GM20431 (cell line): ENCODE data around the gene ARMCX2.
"Not testable (repeated sequence)": the region's sequence is repeated elsewhere in the genome, so short reads cannot be mapped to it uniquely, and the experiment has no call there.

Source experiments
- in situ Hi-C: fragments of 300-500 bp; cut with MseI, MboI; formaldehyde crosslinking; loops from one replicate; pipeline ENCODE4 v1.15.0; 2020; ENCODE audit warnings: low sequenced_read_pairs; ENCODE audit not compliant: unreplicated experiment

ARMCX2 gene

GRCh38 chrX:101659601-101660063 is at the start of gene ARMCX2:
Gene ARMCX2 (minus strand): TSS chrX:101659850. CDS start chrX:101657588, 2,262 bp downstream.
- in situ Hi-C loops: no loop called here

GRCh38 chrX:101709384-101709783 is 49.7 kb upstream of the ARMCX2 start:
- in situ Hi-C loops: no loop called here

GRCh38 chrX:101708163-101708562 is 48.5 kb upstream of the ARMCX2 start:
- in situ Hi-C loops: no loop called here

- in situ Hi-C loops: no loop called here
Observed at GRCh38 chrX:101693476-101693875, 33.8 kb upstream of the ARMCX2 start.

- in situ Hi-C loops: no loop called here
Observed at GRCh38 chrX:101691835-101692234, 32.2 kb upstream of the ARMCX2 start.

- in situ Hi-C loops: no loop called here
Observed at GRCh38 chrX:101686574-101686973, 26.9 kb upstream of the ARMCX2 start.

- in situ Hi-C loops: no loop called here
Observed at GRCh38 chrX:101685923-101686322, 26.3 kb upstream of the ARMCX2 start.

GRCh38 chrX:101682723-101683122 is 23.1 kb upstream of the ARMCX2 start:
- in situ Hi-C loops: no loop called here

GRCh38 chrX:101677028-101677427 is 17.4 kb upstream of the ARMCX2 start:
- in situ Hi-C loops: no loop called here

- in situ Hi-C loops: no loop called here
Observed at GRCh38 chrX:101676571-101676970, 16.9 kb upstream of the ARMCX2 start.

GRCh38 chrX:101668143-101668542 is 8.5 kb upstream of the ARMCX2 start:
- in situ Hi-C loops: no loop called here

- in situ Hi-C loops: no loop called here
Observed at GRCh38 chrX:101658661-101659491, 774 bp downstream of the ARMCX2 start.

GRCh38 chrX:101657495-101657894 is 2.2 kb downstream of the ARMCX2 start:
- in situ Hi-C loops: no loop called here

GRCh38 chrX:101656817-101657216 is 2.8 kb downstream of the ARMCX2 start:
- in situ Hi-C loops: no loop called here

- in situ Hi-C loops: no loop called here
Observed at GRCh38 chrX:101655534-101655933, 4.1 kb downstream of the ARMCX2 start.

GRCh38 chrX:101647716-101648115 is 11.9 kb downstream of the ARMCX2 start:
- in situ Hi-C loops: not testable (repeated sequence)

GRCh38 chrX:101642093-101642492 is 17.6 kb downstream of the ARMCX2 start:
- in situ Hi-C loops: no loop called here

- in situ Hi-C loops: no loop called here
Observed at GRCh38 chrX:101639583-101639982, 20.1 kb downstream of the ARMCX2 start.

GRCh38 chrX:101619364-101619763 is 40.3 kb downstream of the ARMCX2 start:
- in situ Hi-C loops: no loop called here

GRCh38 chrX:101617211-101618191 is 42.1 kb downstream of the ARMCX2 start, which contains the start of gene ARMCX6:
Gene ARMCX6 (minus strand): TSS chrX:101618000. CDS start chrX:101616620, 1,380 bp downstream.
- in situ Hi-C loops: no loop called here

- in situ Hi-C loops: no loop called here
Observed at GRCh38 chrX:101605728-101606127, 53.9 kb downstream of the ARMCX2 start.
